GM19328 (cell line): ENCODE data around the gene LAMA3.

Experiments
- ATAC-seq: cut with Tn5 transposase; IDR thresholded peaks from one replicate; pipeline ENCODE4 v1.9.1; 2021; ENCODE audit warnings: mild to moderate bottlenecking, moderate library complexity; ENCODE audit not compliant: unreplicated experiment

The LAMA3 gene

GRCh38 chr18:23990474-23991410, 301.5 kb downstream of the LAMA3 start:
- ATAC-seq = no peak

DNA sequence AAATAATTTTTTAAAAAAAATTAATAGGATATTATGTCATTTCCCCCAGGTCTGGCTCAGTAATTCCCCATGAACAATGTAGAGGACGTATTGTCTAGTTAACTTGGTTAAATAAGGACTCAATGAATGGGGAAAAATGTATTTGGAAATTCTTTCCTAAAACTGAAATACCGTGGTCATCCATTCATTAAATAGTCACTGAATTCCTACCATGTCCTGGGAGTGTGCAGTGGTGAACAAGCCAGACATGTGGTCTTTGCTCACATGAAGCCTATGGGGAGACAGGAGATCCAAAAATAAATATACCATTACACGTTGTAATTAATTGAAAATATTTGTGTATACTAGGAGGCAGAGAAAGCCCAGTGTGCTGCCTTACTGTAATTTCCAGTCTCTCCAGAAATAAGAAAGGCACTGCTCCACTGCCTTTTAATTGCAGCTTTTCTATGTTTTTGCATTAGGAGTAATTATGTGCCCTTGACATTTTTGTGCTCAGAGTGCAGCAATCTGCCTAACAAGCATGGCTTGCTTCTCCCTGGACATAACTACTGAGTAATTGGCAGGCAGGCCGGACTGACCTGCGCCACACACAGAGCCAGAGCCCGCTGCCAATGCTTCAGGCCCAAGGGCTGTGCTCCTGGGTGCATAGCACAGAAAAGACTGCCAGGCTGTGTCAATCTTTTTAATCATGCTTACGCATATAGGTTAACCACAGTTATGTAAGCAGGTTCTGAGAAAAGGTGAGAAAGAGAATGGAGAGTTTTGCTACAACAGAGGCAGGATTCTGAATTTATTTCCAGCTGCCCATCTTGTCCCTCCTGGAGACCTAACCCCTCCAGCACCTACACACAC, 303.1 kb downstream of the LAMA3 start:
- no peak for ATAC-seq

GRCh38 chr18:23992941-23993280, 303.7 kb downstream of the LAMA3 start:
- no peak for ATAC-seq

DNA sequence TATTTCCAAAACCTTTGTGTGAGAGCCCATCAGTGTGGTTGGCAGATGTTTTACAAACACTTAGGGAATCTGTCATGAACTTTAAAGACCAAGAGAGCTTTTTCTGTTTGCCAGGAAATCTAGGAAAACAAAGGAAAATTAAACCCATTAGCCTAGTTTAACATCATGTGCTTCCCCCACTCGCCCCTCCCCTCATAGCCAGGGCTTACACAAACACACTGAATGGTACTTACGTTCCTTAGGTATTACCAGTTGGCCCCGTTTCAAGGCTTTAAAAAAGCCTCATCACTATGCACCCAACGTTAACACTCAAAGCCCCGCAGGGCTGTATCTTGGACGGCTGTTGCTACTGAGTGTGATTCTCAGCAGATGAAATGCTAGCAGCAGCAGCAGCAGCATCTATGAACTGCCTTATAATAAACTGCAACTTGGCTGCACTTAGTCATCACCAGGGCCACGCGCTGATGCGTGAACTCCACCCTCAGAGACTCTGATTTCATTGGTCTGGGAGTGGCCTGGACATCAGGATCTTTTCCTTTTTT, 305.2 kb downstream of the LAMA3 start:
- no peak for ATAC-seq

- ATAC-seq = no peak
Measured at GRCh38 chr18:23995180-23995579, 305.9 kb downstream of the LAMA3 start.

GRCh38 chr18:23998018-23998417, 308.8 kb downstream of the LAMA3 start:
- ATAC-seq = no peak

- ATAC-seq = no peak
Measured at GRCh38 chr18:23998820-23999219, 309.6 kb downstream of the LAMA3 start.

- no peak for ATAC-seq
Measured at GRCh38 chr18:24000613-24001490, 311.6 kb downstream of the LAMA3 start.

DNA sequence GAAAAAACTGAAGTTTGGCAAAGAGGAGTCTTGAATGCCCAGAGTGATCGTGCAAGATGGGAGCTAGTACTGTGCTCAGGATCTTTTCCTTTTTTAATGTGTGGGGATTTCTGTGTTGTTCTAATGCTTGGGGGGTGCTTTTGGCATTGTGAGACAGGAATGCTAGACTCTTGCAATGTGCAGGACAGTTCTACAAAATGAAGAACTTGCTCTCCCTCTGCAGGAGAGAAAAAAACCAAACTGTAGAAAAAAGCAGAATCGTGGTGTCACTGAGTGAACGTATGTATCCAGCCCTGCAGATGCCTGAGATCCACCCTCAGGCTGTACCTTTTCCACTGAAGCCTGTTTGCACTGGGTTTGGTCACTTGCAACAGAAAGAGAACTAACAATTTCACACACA, 313.2 kb downstream of the LAMA3 start:
- ATAC-seq = no peak

- ATAC-seq = no peak
Measured at GRCh38 chr18:24003288-24003687, 314.0 kb downstream of the LAMA3 start.

DNA sequence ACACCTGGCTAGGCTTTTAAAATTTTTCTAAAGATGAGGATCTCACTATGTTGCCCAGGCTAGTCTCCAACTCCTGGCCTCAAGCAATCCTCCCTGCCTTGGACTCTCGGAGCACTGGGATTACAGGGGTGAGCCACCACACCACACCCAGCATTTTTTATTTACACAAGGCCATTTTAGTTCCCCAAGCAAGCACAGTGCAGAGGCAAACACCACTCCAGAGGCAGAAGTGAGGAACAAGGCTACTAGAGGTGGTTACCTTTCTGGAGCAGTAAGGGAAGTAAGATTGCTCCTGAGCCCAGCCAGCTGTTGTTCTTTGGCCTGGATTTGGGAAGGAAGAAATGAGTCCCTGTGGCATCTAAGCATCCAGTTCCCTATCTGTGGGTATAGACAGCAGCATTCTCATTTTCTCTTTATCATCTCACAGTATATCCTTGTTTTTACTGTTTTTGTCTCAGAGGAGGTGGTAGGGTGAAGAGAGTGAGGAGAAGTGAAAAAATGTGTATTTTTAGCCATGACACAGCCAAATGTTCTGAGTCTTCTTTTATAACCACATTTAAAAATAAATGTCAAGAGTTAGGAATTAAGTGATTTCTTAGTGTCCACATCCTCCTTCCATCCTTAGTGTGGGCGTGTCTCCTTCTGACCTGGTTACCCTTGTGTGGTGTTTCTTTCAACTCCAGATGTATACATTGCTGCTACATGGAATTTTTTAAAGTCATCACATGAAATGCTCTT, 314.8 kb downstream of the LAMA3 start:
- no peak for ATAC-seq
